HG03575 (cell line): ENCODE measurements around the gene CTNNA3.

Experiments
- ATAC-seq: cut with Tn5 transposase; IDR thresholded peaks from one replicate; pipeline ENCODE4 v1.9.1; 2021; ENCODE audit not compliant: unreplicated experiment, insufficient number of reproducible peaks, low FRiP score; ENCODE audit errors: extremely low read depth

Gene CTNNA3

GRCh38 chr10:65864036-65864435 is 1832.0 kb downstream of the CTNNA3 start:
- ATAC-seq = no peak
